Measurements from ENCODE around the gene GNPNAT1.
"Not testable (repeated sequence)": the region's sequence is repeated elsewhere in the genome, so short reads cannot be mapped to it uniquely, and the experiment has no call there.

The GNPNAT1 gene

DNA sequence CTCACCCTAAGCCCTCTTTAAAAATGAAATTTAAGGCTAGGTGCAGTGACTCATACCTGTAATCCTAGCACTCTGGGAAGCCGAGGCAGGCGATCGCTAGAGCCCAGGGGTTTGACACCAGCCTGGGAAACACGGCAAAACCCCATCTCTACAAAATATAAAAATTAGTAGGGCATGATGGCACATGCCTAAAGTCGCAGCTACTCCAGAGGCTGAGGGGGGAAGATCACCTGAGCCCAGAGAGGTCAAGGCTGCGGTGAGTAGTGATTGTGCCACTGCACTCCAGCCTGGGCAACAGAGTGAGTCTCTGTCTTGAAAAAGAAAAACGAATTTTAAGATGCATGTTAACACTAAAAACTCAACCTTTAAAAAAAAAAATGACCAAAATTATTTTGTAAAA is 12.7 kb downstream of the GNPNAT1 start:
- TF ChIP-seq, protein P1, sequence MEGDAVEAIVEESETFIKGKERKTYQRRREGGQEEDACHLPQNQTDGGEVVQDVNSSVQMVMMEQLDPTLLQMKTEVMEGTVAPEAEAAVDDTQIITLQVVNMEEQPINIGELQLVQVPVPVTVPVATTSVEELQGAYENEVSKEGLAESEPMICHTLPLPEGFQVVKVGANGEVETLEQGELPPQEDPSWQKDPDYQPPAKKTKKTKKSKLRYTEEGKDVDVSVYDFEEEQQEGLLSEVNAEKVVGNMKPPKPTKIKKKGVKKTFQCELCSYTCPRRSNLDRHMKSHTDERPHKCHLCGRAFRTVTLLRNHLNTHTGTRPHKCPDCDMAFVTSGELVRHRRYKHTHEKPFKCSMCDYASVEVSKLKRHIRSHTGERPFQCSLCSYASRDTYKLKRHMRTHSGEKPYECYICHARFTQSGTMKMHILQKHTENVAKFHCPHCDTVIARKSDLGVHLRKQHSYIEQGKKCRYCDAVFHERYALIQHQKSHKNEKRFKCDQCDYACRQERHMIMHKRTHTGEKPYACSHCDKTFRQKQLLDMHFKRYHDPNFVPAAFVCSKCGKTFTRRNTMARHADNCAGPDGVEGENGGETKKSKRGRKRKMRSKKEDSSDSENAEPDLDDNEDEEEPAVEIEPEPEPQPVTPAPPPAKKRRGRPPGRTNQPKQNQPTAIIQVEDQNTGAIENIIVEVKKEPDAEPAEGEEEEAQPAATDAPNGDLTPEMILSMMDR (conservative IDR thresholded peaks at IDR 0.05; ENCODE audit: low read depth, low read length) = no peak
- H3K4me3 ChIP-seq (ENCODE audit: low read length) = no peak overlapping the region

DNA sequence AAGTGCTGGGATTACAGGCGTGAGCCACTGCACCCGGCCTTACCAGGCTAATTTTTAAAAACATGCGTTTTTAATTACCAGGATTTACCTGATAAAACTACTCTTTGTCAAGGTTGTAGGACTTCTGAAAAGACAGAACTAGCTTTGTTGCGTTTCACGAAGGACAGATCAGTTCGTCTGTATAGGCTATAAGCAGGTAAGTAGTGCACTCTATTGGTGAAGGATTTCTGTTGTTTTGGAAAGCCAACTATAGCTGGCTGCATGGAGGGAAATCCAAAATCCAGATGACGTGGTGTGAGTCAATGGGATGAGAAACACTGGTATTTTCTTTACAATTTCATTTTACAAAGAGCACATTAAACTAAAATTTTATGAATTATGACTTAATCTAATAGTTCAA is 14.6 kb downstream of the GNPNAT1 start:
- DNase-seq (ENCODE audit: low read depth) = no peak
- TF ChIP-seq, protein P1 (conservative IDR thresholded peaks at IDR 0.05; ENCODE audit: low read depth, low read length) = no peak
- no peak overlapping the region for H3K4me3 ChIP-seq (ENCODE audit: low read length)

More for the DNA sequence above, 12.7 kb downstream of the GNPNAT1 start:
- DNase-seq (ENCODE audit: low read depth) = no peak

DNA sequence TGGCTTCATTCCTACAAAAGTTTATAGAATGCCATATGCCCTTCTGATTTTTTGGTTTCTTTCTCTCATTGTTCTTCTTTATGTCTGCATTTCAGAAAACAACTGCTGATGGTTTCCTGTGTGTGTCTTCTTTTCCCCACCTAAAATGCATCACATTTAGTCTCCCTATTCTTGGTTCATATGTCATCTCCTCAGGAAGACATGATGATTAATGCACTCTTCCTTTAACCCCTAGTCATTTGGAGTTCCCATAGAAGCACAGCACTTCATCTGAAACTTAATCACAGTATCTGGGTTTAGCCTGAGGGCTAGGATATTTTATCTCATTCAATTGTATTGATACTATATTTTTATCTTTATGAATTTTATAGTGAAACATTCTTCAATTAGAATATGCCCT is 21.5 kb downstream of the GNPNAT1 start:
- no peak for DNase-seq (ENCODE audit: low read depth)
- no peak overlapping the region for H3K4me3 ChIP-seq (ENCODE audit: low read length)
- TF ChIP-seq, protein P1 (conservative IDR thresholded peaks at IDR 0.05; ENCODE audit: low read depth, low read length) = no peak

DNA sequence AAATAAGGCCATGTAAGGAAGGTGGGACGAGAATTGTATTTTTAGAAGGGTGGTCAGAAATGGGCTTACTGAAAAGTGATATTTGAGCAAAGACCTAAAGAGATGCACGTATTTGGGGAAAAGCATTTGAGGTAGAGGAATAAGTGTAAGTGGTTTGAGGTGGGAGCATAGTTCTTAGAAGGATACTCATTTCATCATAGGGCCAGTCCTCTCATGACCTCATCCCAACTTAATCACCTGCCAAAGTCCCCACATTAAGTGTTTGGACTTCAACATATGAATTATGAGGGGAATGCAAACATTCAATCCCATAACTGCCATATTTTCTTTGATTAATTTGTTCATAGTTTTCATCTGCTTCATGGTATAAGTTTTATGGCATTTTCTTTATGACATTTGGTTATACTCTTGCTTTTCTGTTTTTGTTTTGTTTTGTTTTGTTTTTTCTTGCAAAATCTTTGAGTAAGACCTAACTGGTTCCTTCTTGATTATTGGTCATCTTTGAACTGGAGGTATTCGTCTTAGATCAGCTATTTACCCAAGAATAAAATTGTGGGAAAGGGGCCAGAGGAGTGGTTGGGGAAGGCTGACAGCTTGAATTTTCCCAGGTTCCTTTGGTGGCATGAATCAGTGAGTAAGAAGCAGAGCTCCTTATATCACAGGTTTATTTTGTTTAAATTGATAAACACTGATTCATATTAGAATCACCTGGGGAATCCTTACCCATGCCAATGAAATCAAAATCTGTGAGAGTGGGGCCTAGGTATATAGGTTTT is 24.2 kb downstream of the GNPNAT1 start:
- TF ChIP-seq, protein P1 (conservative IDR thresholded peaks at IDR 0.05; ENCODE audit: low read depth, low read length) = no peak
- H3K4me3 ChIP-seq (ENCODE audit: low read length) = no peak overlapping the region

DNA sequence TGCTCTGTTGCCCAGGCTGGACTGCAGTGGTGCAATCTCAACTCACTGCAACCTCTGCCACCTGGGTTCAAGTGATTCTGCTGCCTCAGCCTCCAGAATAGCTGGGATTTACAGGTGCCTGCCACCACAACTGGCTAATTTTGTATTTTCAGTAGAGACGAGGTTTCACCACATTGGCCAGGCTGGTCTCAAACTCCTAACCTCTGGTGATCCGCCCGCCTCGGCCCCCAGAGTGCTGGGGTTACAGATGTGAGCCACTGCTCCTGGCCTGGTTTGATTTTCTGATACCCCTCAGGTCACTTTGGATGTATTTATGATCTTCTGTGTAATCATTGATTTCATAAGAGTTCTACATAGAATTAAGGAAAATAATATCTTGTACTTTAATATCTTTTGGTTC is 28.5 kb downstream of the GNPNAT1 start:
- H3K4me3 ChIP-seq (ENCODE audit: low read length); DNase-seq (ENCODE audit: low read depth): not testable (repeated sequence)

More for the DNA sequence above, 24.2 kb downstream of the GNPNAT1 start:
- no peak for DNase-seq (ENCODE audit: low read depth)

DNA sequence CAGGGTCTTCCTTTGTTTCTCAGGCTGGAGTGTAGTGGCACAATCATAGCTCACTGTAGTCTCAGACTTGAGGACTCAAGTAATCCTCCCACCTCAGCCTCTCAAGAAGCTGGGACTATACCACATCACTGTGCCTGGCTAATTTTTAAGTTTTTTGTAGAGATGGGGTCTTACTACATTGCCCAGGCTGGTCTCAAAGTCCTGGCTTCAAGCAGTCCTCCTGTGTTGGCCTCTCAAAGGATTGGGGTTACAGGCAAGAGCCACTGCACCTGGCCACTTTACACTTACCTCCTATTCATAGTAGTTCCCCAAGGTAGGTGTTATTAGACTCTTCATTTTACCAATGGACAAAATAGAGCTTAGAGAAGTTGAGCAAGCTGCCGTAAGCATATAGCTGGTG is 32.3 kb downstream of the GNPNAT1 start:
- DNase-seq (ENCODE audit: low read depth) = no peak
- TF ChIP-seq, protein P1 (conservative IDR thresholded peaks at IDR 0.05; ENCODE audit: low read depth, low read length) = no peak
- no peak overlapping the region for H3K4me3 ChIP-seq (ENCODE audit: low read length)

DNA sequence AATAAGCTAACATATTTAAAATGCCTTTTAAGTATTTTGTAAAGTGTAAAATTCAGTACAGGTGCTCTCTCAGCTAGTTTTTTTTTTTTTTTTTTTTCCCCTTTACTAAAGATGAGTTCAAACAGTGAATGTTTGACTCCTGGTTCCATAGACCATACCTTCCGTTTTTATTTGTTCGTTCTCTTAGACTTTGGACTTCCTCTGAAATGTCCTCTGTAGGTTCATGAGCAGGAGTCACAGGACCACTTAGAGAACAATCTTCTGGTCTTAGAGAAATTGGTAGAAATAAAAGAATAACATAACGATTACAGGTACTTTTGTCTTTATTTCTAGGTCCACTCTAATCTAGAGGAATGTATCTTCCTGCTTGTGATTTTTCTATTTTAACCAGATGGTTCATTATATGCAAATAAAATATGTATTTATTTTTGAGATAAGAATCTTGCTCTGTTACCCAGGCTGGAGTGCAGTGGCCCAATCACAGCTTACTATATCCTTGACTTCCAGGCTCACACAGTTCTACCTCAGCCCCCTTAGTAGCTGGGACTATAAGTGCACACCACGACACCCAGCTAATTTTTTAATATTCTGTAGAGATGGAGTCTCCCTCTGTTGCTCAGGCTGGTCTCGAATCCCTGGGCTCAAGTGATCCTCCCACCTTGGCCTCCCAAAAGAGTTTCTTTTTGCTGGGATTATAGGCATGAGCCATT is 35.6 kb downstream of the GNPNAT1 start:
- no peak overlapping the region for H3K4me3 ChIP-seq (ENCODE audit: low read length)
- no peak for DNase-seq (ENCODE audit: low read depth)
- TF ChIP-seq, protein P1 (conservative IDR thresholded peaks at IDR 0.05; ENCODE audit: low read depth, low read length) = no peak
